Measurements from ENCODE around the gene ATMIN. TPM values are rescaled to one million over a fixed set of nuclear protein-coding genes. Genes with fewer than 3 reads are reported as not detected.

Gene ATMIN
- total and polyA plus RNA-seq, 2 experiments from 2014 or later = 9.8 to 41.7 TPM

- DNase-seq = no peak
- Histone ChIP-seq H3F3A (ENCODE audit: insufficient read depth) (no peaks in the 10 kb centered on the region), H3K4me3 (no peak overlapping the region), H3K9ac (no peak overlapping the region), H3K27me3 (replicated peaks; ENCODE audit: insufficient read depth) (no peaks in the 10 kb centered on the region), H3K27ac (no peak overlapping the region), H3K4me1 (ENCODE audit: insufficient read depth) (no peaks in the 10 kb centered on the region), H3K9me2 (ENCODE audit: insufficient read depth) (no peaks in the 10 kb centered on the region), H3K4me2 (ENCODE audit: unreplicated experiment) (no peak overlapping the region), H3K36me3 (ENCODE audit: low read depth) (peaks cover 30% of the 10 kb centered on the region; the same call in 1 of the 2 replicates), H3K79me2 (ENCODE audit: insufficient read depth) (peaks cover 33% of the 10 kb centered on the region), H2AFZ (no peak overlapping the region), H4K20me1 (ENCODE audit: insufficient read depth) (no peaks in the 10 kb centered on the region), H3K9me3 (ENCODE audit: low read depth) (no peaks in the 10 kb centered on the region)
- TF ChIP-seq EZH2phosphoT487 (IDR thresholded peaks at IDR 0.05; ENCODE audit: insufficient read depth, low read depth) (no peak), EZH2 (IDR thresholded peaks at IDR 0.05; ENCODE audit: insufficient read depth, poor library complexity, severe bottlenecking) (no peak)
- WGBS, 2 experiments (ENCODE audit: low coverage in 1 of 2, low lambda C conversion rate in 2 of 2, missing lambda C conversion rate in 2 of 2) = 97 to 98% methylated on average over 2 of the region's 2 CpGs
- in situ Hi-C loops (cut with MboI) = loop anchor here (25.0 kb wide), 1 partner anchor 694 kb away; no protein-coding TSS in a partner anchor
Measured at GRCh38 chr16:81042821-81043220, 7.2 kb downstream of the ATMIN start.

GRCh38 chr16:81053761-81054160 is 18.1 kb downstream of the ATMIN start:
- Histone ChIP-seq H3K4me2 (ENCODE audit: unreplicated experiment) (no peak overlapping the region), H3K9ac (no peak overlapping the region), H3K79me2 (ENCODE audit: insufficient read depth) (no peaks in the 10 kb centered on the region), H3F3A (ENCODE audit: insufficient read depth) (no peaks in the 10 kb centered on the region), H3K27ac (no peak overlapping the region), H3K27me3 (replicated peaks; ENCODE audit: insufficient read depth) (no peaks in the 10 kb centered on the region), H2AFZ (no peak overlapping the region), H4K20me1 (ENCODE audit: insufficient read depth) (no peaks in the 10 kb centered on the region), H3K4me3 (no peak overlapping the region), H3K36me3 (ENCODE audit: low read depth) (no peaks in the 10 kb centered on the region), H3K9me2 (ENCODE audit: insufficient read depth) (no peaks in the 10 kb centered on the region), H3K4me1 (ENCODE audit: insufficient read depth) (no peaks in the 10 kb centered on the region), H3K9me3 (ENCODE audit: low read depth) (no peaks in the 10 kb centered on the region)
- no peak for DNase-seq
- TF ChIP-seq EZH2 (IDR thresholded peaks at IDR 0.05; ENCODE audit: insufficient read depth, poor library complexity, severe bottlenecking) (no peak), EZH2phosphoT487 (IDR thresholded peaks at IDR 0.05; ENCODE audit: insufficient read depth, low read depth) (no peak)
- WGBS, 2 experiments (ENCODE audit: low coverage in 1 of 2, low lambda C conversion rate in 2 of 2, missing lambda C conversion rate in 2 of 2) = 62 to 69% methylated on average over 11 of the region's 11 CpGs
- in situ Hi-C loops (cut with MboI) = no loop called here

DNA sequence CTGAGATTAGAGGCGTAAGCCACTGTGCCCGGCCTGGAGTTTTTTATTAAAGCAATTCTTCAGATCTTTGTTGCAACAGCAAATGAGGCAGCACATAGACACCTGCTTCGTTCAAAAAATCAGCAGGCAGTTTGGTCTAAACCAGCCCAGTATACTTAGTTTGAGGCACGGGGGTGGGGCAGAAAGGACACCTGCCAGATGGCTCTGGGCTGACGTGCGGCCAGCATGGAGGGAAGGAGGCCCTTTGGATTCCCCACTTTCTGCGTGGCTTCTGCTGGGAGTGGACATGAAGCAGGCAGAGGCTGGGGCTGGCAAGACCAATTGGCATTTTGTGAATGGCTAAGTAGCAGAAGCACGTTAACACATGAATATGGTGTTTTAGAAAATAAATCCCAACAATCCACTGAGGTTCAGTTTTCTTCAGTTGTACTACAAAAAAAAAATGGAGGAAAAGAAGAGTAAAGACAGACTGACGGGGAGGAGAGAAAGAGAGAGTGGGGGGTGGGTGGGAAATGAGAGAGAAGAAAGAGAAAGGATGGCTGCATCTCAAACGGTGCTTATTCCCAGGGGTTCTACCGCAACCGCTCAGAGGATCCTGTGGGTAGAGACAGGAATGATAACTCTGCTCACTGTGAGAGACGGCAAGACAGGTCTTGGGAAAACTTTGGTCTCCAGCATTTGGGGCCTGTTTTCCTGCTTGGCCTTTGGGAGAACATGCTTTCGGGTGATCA is 25.1 kb downstream of the ATMIN start:
- WGBS, 2 experiments (ENCODE audit: low coverage in 1 of 2, low lambda C conversion rate in 2 of 2, missing lambda C conversion rate in 2 of 2) = 75 to 79% methylated on average over 14 of the region's 14 CpGs
- Histone ChIP-seq H3K27me3 (replicated peaks; ENCODE audit: insufficient read depth) (no peaks in the 10 kb centered on the region), H3F3A (ENCODE audit: insufficient read depth) (no peaks in the 10 kb centered on the region), H2AFZ (no peak overlapping the region), H3K9me2 (ENCODE audit: insufficient read depth) (no peaks in the 10 kb centered on the region), H3K4me2 (ENCODE audit: unreplicated experiment) (no peak overlapping the region), H3K27ac (no peak overlapping the region), H3K36me3 (ENCODE audit: low read depth) (no peaks in the 10 kb centered on the region), H3K79me2 (ENCODE audit: insufficient read depth) (no peaks in the 10 kb centered on the region), H4K20me1 (ENCODE audit: insufficient read depth) (no peaks in the 10 kb centered on the region), H3K9me3 (ENCODE audit: low read depth) (no peaks in the 10 kb centered on the region), H3K4me3 (no peak overlapping the region), H3K4me1 (ENCODE audit: insufficient read depth) (no peaks in the 10 kb centered on the region), H3K9ac (no peak overlapping the region)
- no peak for DNase-seq
- TF ChIP-seq EZH2phosphoT487 (IDR thresholded peaks at IDR 0.05; ENCODE audit: insufficient read depth, low read depth) = no peak
- TF ChIP-seq EZH2 (IDR thresholded peaks at IDR 0.05; ENCODE audit: insufficient read depth, poor library complexity, severe bottlenecking) = no peak
- in situ Hi-C loops (cut with MboI) = no loop called here

DNA sequence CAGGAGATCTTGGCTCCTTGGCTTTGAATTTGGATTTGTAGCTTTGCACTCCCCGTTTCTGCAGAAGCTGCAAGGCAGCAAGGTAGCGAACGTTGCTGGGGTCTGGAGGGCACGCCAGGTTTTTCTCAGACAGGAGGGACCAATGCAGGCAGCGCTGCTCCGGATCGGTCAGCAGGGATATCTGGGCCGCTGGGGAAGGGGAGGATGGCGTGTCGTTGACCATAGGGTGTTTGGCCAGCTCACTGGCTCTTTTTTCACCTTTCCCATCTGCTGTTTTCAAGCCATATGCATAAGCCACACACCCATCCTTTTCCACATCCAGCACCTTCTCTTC is 25.6 kb downstream of the ATMIN start:
- Histone ChIP-seq H3F3A (ENCODE audit: insufficient read depth) (no peaks in the 10 kb centered on the region), H3K4me1 (ENCODE audit: insufficient read depth) (no peaks in the 10 kb centered on the region), H3K9ac (no peak overlapping the region), H3K27ac (no peak overlapping the region), H2AFZ (no peak overlapping the region), H3K4me3 (no peak overlapping the region), H3K36me3 (ENCODE audit: low read depth) (no peaks in the 10 kb centered on the region), H3K4me2 (ENCODE audit: unreplicated experiment) (no peak overlapping the region), H3K27me3 (replicated peaks; ENCODE audit: insufficient read depth) (no peaks in the 10 kb centered on the region), H3K9me3 (ENCODE audit: low read depth) (no peaks in the 10 kb centered on the region), H3K79me2 (ENCODE audit: insufficient read depth) (no peaks in the 10 kb centered on the region), H4K20me1 (ENCODE audit: insufficient read depth) (no peaks in the 10 kb centered on the region), H3K9me2 (ENCODE audit: insufficient read depth) (no peaks in the 10 kb centered on the region)
- 86 to 88% methylated on average over 10 of the region's 10 CpGs for WGBS, 2 experiments (ENCODE audit: low coverage in 1 of 2, low lambda C conversion rate in 2 of 2, missing lambda C conversion rate in 2 of 2)
- in situ Hi-C loops (cut with MboI) = no loop called here
- no peak for TF ChIP-seq EZH2 (IDR thresholded peaks at IDR 0.05; ENCODE audit: insufficient read depth, poor library complexity, severe bottlenecking)
- no peak for TF ChIP-seq EZH2phosphoT487 (IDR thresholded peaks at IDR 0.05; ENCODE audit: insufficient read depth, low read depth)
- no peak for DNase-seq
